Neural crest cell (in vitro differentiated cells): ENCODE results near the gene BIN2. TPM values are rescaled to one million over a fixed set of nuclear protein-coding genes. Genes with fewer than 3 reads are reported as not detected.

ENCODE experiments used
- DNase-seq: peaks from one replicate; pipeline ENCODE4 v3.0.0; 2021; ENCODE audit warnings: low read depth, mixed read lengths, low spot score
- H3K27ac Mint-ChIP-seq: one replicate; pipeline ENCODE4 v1.8.0; 2021; ENCODE audit warnings: mild to moderate bottlenecking, mixed read lengths; ENCODE audit not compliant: unreplicated experiment
- H3K27me3 Mint-ChIP-seq: 2 replicates; pipeline ENCODE4 v1.8.0; 2021; ENCODE audit warnings: low read depth, mild to moderate bottlenecking, mixed read lengths
- H3K36me3 Mint-ChIP-seq: 2 replicates; pipeline ENCODE4 v1.8.0; 2021; ENCODE audit warnings: low read depth, mild to moderate bottlenecking, mixed read lengths
- H3K4me1 Mint-ChIP-seq: 2 replicates; pipeline ENCODE4 v1.8.0; 2021; ENCODE audit warnings: mixed read lengths
- H3K4me3 Mint-ChIP-seq: one replicate; pipeline ENCODE4 v1.8.0; 2021; ENCODE audit warnings: mild to moderate bottlenecking, mixed read lengths
- H3K9me3 Mint-ChIP-seq: 2 replicates; pipeline ENCODE4 v1.8.0; 2021; ENCODE audit warnings: mixed read lengths
- CTCF ChIP-seq: fragments of 200-600 bp; sonication (generic); conservative IDR thresholded peaks from 2 replicates; pipeline ENCODE4 v1.5.0; 2021; ENCODE audit warnings: antibody characterized with exemption, mild to moderate bottlenecking
- total RNA-seq: library from RNA; stranded (reverse); gene quantifications from 2 replicates; pipeline ENCODE4 v1.2.1, GENCODE V29; 2021

Gene BIN2
- total RNA-seq, 1 donor from 2014 or later, result not detected

- no peak overlapping the region for H3K4me3 Mint-ChIP-seq
- no peak for TF ChIP-seq CTCF
- no peaks in the 10 kb centered on the region for H3K36me3 Mint-ChIP-seq
- H3K27ac Mint-ChIP-seq, result peak overlapping the region; percentile 81
- H3K9me3 Mint-ChIP-seq, result no peaks in the 10 kb centered on the region
- DNase-seq, result no peak
- peaks cover 22% of the 10 kb centered on the region for H3K4me1 Mint-ChIP-seq
- H3K27me3 Mint-ChIP-seq, result no peaks in the 10 kb centered on the region
Observed at GRCh38 chr12:51362307-51362706, 38.3 kb upstream of the BIN2 start.

DNA sequence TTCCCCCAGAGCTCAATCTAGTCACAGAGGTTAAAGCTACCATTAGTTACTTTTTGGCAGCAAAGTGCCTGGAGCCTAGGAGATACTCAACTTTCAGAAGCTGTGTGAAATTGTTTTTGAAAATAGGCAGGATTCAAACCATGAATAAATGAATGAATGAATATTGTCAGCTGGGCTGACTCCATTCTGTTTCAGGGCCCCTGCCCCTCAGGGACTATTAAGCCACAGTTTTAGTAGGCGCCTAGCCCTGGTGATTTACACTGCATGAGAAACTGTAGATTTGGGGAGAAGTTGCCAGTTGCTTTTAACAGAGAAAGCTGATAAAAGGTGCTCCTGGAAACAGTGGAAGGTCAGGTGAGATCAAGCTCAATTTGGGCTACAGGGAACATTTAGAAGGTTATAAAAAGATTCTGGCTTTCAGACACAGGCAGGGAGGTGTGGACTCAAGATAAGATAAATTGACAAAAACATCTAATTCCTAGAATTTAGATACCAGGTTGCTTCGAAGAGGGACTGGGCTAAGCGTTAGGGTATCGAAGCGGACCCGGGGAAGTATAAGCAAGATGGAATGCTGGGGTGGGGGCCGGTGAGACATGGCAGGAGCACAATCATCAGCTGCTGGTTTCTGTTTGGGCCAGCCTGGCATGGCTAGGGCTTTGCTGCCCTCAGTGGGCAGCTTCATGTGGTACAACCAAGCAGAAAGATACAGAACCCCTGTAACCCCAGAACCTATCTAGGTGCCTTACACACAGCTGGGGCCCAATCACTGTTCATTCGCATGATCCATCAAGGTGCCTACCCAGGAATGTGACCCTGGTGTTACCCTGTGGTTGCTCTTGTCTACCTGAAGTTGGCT is 37.4 kb upstream of the BIN2 start:
- Mint-ChIP-seq H3K9me3 (no peaks in the 10 kb centered on the region), H3K4me1 (peaks cover 22% of the 10 kb centered on the region), H3K27me3 (no peaks in the 10 kb centered on the region), H3K4me3 (no peak overlapping the region), H3K27ac (peak overlapping the region; percentile 81), H3K36me3 (no peaks in the 10 kb centered on the region)
- no peak for TF ChIP-seq CTCF
- DNase-seq, result no peak

- no peaks in the 10 kb centered on the region for H3K9me3 Mint-ChIP-seq
- TF ChIP-seq CTCF, result no peak
- no peak overlapping the region for H3K27ac Mint-ChIP-seq
- no peaks in the 10 kb centered on the region for H3K36me3 Mint-ChIP-seq
- peaks cover 22% of the 10 kb centered on the region for H3K4me1 Mint-ChIP-seq
- no peak overlapping the region for H3K4me3 Mint-ChIP-seq
- DNase-seq, result no peak
- no peaks in the 10 kb centered on the region for H3K27me3 Mint-ChIP-seq
Observed at GRCh38 chr12:51360315-51360714, 36.3 kb upstream of the BIN2 start.

DNA sequence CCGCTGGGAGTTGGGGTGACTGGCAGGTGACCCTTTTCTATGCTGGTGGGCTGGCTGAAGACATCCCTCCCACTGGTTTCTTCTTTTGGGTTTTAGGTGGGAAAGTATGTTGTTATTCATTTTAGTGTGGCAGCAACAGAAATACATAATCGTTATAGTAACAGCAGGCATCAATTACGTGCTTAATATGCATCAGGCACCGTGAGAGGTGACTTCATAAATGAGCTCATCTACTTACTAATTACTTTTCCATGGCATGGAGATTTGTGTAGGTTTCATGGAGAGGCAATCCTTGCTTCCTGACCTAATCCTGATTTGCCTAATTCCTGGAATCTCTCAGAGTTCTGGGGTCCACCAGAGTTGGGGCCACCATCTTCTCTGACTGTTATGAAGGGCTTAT is 35.9 kb upstream of the BIN2 start:
- Mint-ChIP-seq H3K4me3 (no peak overlapping the region), H3K27me3 (no peaks in the 10 kb centered on the region), H3K36me3 (no peaks in the 10 kb centered on the region), H3K27ac (no peak overlapping the region), H3K4me1 (peaks cover 22% of the 10 kb centered on the region), H3K9me3 (no peaks in the 10 kb centered on the region)
- TF ChIP-seq CTCF, result no peak
- DNase-seq, result no peak

GRCh38 chr12:51358496-51358895 is 34.5 kb upstream of the BIN2 start:
- H3K27ac Mint-ChIP-seq, result no peak overlapping the region
- H3K9me3 Mint-ChIP-seq, result no peaks in the 10 kb centered on the region
- H3K36me3 Mint-ChIP-seq, result no peaks in the 10 kb centered on the region
- H3K27me3 Mint-ChIP-seq, result no peaks in the 10 kb centered on the region
- TF ChIP-seq CTCF, result no peak
- no peak overlapping the region for H3K4me3 Mint-ChIP-seq
- DNase-seq, result no peak
- H3K4me1 Mint-ChIP-seq, result peaks cover 22% of the 10 kb centered on the region
